Measurements from ENCODE around the gene CCDC63.

- TF ChIP-seq ZFP36 (IDR thresholded peaks at IDR 0.05; ENCODE audit: borderline replicate concordance, low read depth, low read length, partially characterized antibody) = no peak
- TF ChIP-seq CTCF (CRISPR knock-in tag; IDR thresholded peaks at IDR 0.05) = no peak
- TF ChIP-seq, protein P1, sequence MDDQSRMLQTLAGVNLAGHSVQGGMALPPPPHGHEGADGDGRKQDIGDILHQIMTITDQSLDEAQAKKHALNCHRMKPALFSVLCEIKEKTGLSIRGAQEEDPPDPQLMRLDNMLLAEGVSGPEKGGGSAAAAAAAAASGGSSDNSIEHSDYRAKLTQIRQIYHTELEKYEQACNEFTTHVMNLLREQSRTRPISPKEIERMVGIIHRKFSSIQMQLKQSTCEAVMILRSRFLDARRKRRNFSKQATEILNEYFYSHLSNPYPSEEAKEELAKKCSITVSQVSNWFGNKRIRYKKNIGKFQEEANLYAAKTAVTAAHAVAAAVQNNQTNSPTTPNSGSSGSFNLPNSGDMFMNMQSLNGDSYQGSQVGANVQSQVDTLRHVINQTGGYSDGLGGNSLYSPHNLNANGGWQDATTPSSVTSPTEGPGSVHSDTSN (CRISPR knock-in tag; IDR thresholded peaks at IDR 0.05; ENCODE audit: borderline replicate concordance) = no peak
- no peak for TF ChIP-seq JUND (CRISPR knock-in tag; IDR thresholded peaks at IDR 0.05)
- TF ChIP-seq, protein P2, sequence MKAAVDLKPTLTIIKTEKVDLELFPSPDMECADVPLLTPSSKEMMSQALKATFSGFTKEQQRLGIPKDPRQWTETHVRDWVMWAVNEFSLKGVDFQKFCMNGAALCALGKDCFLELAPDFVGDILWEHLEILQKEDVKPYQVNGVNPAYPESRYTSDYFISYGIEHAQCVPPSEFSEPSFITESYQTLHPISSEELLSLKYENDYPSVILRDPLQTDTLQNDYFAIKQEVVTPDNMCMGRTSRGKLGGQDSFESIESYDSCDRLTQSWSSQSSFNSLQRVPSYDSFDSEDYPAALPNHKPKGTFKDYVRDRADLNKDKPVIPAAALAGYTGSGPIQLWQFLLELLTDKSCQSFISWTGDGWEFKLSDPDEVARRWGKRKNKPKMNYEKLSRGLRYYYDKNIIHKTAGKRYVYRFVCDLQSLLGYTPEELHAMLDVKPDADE (CRISPR knock-in tag; IDR thresholded peaks at IDR 0.05) = no peak
- TF ChIP-seq, protein P3, sequence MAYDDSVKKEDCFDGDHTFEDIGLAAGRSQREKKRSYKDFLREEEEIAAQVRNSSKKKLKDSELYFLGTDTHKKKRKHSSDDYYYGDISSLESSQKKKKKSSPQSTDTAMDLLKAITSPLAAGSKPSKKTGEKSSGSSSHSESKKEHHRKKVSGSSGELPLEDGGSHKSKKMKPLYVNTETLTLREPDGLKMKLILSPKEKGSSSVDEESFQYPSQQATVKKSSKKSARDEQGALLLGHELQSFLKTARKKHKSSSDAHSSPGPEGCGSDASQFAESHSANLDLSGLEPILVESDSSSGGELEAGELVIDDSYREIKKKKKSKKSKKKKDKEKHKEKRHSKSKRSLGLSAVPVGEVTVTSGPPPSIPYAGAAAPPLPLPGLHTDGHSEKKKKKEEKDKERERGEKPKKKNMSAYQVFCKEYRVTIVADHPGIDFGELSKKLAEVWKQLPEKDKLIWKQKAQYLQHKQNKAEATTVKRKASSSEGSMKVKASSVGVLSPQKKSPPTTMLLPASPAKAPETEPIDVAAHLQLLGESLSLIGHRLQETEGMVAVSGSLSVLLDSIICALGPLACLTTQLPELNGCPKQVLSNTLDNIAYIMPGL (CRISPR knock-in tag; IDR thresholded peaks at IDR 0.05; ENCODE audit: borderline replicate concordance in 1 of 2, low read depth in 1 of 2) = no peak
- no peak for TF ChIP-seq ZHX2 (IDR thresholded peaks at IDR 0.05; ENCODE audit: low read depth)
- no peak for TF ChIP-seq ZHX2 (CRISPR knock-in tag; IDR thresholded peaks at IDR 0.05; ENCODE audit: borderline replicate concordance)
- TF ChIP-seq HNRNPLL (IDR thresholded peaks at IDR 0.05; ENCODE audit: low read depth, low read length, poor library complexity, severe bottlenecking) = no peak
- no peak for TF ChIP-seq POLR2A (IDR thresholded peaks at IDR 0.05; ENCODE audit: insufficient read depth in 1 of 2, low read depth in 2 of 2, low read length in 2 of 2)
- TF ChIP-seq ZNF382 (CRISPR knock-in tag; IDR thresholded peaks at IDR 0.05; ENCODE audit: borderline replicate concordance) = no peak
- no peak for TF ChIP-seq PHF20 (CRISPR knock-in tag; IDR thresholded peaks at IDR 0.05)
- TF ChIP-seq EZH2 (conservative IDR thresholded peaks at IDR 0.05; ENCODE audit: low read depth, low read length) = no peak
Observed at GRCh38 chr12:110935588-110935987, 88.8 kb downstream of the CCDC63 start.

Measured in HepG2 (cell line).